Brain microvascular endothelial cell (primary cell): ENCODE results near the gene NFIB.

Experiments
- DNase-seq: peaks from one replicate; pipeline ENCODE4 v3.0.0-alpha.2; 2020
- H3K27ac ChIP-seq: fragments of 250-450 bp; sonication (Bioruptor Pico); 2 replicates; pipeline ENCODE4 v1.5.1; 2020; ENCODE audit warnings: mild to moderate bottlenecking, moderate library complexity
- H3K27me3 ChIP-seq: fragments of 250-450 bp; sonication (Bioruptor Pico); replicated peaks from 2 replicates; pipeline ENCODE4 v1.5.1; 2020; ENCODE audit warnings: mild to moderate bottlenecking
- H3K36me3 ChIP-seq: fragments of 250-450 bp; sonication (Bioruptor Pico); replicated peaks from 2 replicates; pipeline ENCODE4 v1.5.1; 2020; ENCODE audit warnings: mild to moderate bottlenecking
- H3K4me3 ChIP-seq: 2 replicates; pipeline ENCODE4 v1.5.1; 2011; ENCODE audit warnings: low read depth, mild to moderate bottlenecking, control low read depth, low read length, moderate library complexity
- CTCF ChIP-seq: IDR thresholded peaks from 2 replicates; pipeline ENCODE4 v1.5.1; 2011; ENCODE audit warnings: low read depth, mild to moderate bottlenecking, moderate library complexity, low read length, control low read depth, inconsistent platforms; ENCODE audit errors: missing control alignments
- in situ Hi-C: cut with HindIII; loops from 2 replicates; pipeline ENCODE4 v1.10.0; 2017; ENCODE audit warnings: low sequenced_read_pairs, low pct_ligation_motif_present

Gene NFIB

DNA sequence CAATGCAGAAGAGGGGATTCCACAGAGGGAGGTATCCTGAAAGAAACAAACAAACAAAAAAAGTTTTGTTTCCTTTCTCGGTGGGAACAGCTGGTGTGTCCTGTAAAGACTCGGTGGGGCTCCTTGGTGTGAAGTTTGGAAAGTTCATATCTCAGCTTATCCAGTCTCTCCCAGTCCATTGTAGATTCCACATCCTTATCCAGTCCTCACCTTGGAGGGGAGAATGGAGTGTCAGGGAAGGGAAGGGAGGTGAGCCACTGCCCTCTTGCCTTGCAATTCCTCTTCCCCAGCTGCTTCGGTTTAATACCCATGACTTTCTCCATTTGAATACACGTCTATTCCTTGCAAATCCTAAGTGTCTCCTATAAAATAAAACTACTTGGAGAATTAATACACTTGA is 234.5 kb downstream of the NFIB start:
- no peak for DNase-seq
- no peak for TF ChIP-seq CTCF
- Histone ChIP-seq H3K27ac (no peak overlapping the region), H3K4me3 (no peak overlapping the region), H3K36me3 (no peaks in the 10 kb centered on the region), H3K27me3 (no peaks in the 10 kb centered on the region)
- in situ Hi-C loops, result loop anchor here (25.0 kb wide), 1 partner anchor 108 kb away; no protein-coding TSS in a partner anchor

GRCh38 chr9:14077672-14078071 is 236.3 kb downstream of the NFIB start:
- Histone ChIP-seq H3K27me3 (no peaks in the 10 kb centered on the region), H3K36me3 (no peaks in the 10 kb centered on the region), H3K4me3 (no peak overlapping the region), H3K27ac (no peak overlapping the region)
- no peak for TF ChIP-seq CTCF
- in situ Hi-C loops, result loop anchor here (25.0 kb wide), 1 partner anchor 110 kb away; no protein-coding TSS in a partner anchor
- no peak for DNase-seq

GRCh38 chr9:14075218-14075617 is 238.7 kb downstream of the NFIB start:
- no peak overlapping the region for H3K4me3 ChIP-seq
- no peaks in the 10 kb centered on the region for H3K36me3 ChIP-seq
- no peak for TF ChIP-seq CTCF
- H3K27me3 ChIP-seq, result no peaks in the 10 kb centered on the region
- no peak overlapping the region for H3K27ac ChIP-seq
- DNase-seq, result no peak
- in situ Hi-C loops, result loop anchor here (25.0 kb wide), 1 partner anchor 112 kb away; no protein-coding TSS in a partner anchor

GRCh38 chr9:14072850-14073249 is 241.1 kb downstream of the NFIB start:
- H3K27me3 ChIP-seq, result no peaks in the 10 kb centered on the region
- in situ Hi-C loops, result no loop called here
- H3K4me3 ChIP-seq, result no peak overlapping the region
- DNase-seq, result no peak
- TF ChIP-seq CTCF, result no peak
- H3K36me3 ChIP-seq, result no peaks in the 10 kb centered on the region
- no peak overlapping the region for H3K27ac ChIP-seq

GRCh38 chr9:14071484-14071883 is 242.5 kb downstream of the NFIB start:
- Histone ChIP-seq H3K36me3 (no peaks in the 10 kb centered on the region), H3K4me3 (no peak overlapping the region), H3K27me3 (no peaks in the 10 kb centered on the region), H3K27ac (no peak overlapping the region)
- DNase-seq, result no peak
- in situ Hi-C loops, result no loop called here
- TF ChIP-seq CTCF, result peak; percentile 16

DNA sequence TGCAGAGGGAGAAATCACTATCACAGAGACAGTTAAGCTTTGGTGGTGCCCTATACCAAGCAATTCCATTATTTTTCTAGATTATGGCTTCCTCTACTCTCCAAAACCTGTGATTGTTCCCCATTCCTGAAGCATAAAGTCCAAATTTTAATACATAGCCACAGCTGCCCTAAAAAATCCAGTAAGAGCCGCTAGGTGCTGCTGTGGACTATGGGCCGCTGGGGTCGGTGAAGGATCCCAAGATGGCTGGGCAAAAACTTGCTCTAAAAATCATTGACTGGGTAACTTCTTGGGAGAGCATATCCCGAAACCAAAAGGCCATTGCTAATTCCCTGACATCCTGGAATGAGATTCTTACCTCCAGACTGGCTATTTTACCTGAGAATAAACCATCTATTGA is 245.3 kb downstream of the NFIB start:
- TF ChIP-seq CTCF, result no peak
- Histone ChIP-seq H3K27me3 (no peaks in the 10 kb centered on the region), H3K27ac (no peak overlapping the region), H3K36me3 (no peaks in the 10 kb centered on the region), H3K4me3 (no peak overlapping the region)
- DNase-seq, result no peak
- in situ Hi-C loops, result no loop called here
